Measurements from ENCODE around the gene RCHY1.

Gene RCHY1

GRCh38 chr4:75457365-75457764, 56.8 kb downstream of the RCHY1 start:
- DNase-seq (ENCODE audit: low read depth): no peak
- H3K4me3 ChIP-seq (ENCODE audit: low read depth, low read length): no peak overlapping the region
- TF ChIP-seq MYC (IDR thresholded peaks at IDR 0.05; ENCODE audit: low read depth, low read length) (no peak), POLR2A (IDR thresholded peaks at IDR 0.05; ENCODE audit: extremely low read depth, insufficient read length) (no peak), MAX (IDR thresholded peaks at IDR 0.05; ENCODE audit: low read depth, low read length) (no peak), CTCF (IDR thresholded peaks at IDR 0.05; ENCODE audit: low read depth, low read length) (no peak)

GRCh38 chr4:75434105-75434504, 80.1 kb downstream of the RCHY1 start:
- DNase-seq (ENCODE audit: low read depth): no peak
- no peak overlapping the region for H3K4me3 ChIP-seq (ENCODE audit: low read depth, low read length)
- TF ChIP-seq CTCF (IDR thresholded peaks at IDR 0.05; ENCODE audit: low read depth, low read length) (no peak), MYC (IDR thresholded peaks at IDR 0.05; ENCODE audit: low read depth, low read length) (no peak), POLR2A (IDR thresholded peaks at IDR 0.05; ENCODE audit: extremely low read depth, insufficient read length) (no peak), MAX (IDR thresholded peaks at IDR 0.05; ENCODE audit: low read depth, low read length) (no peak)

- TF ChIP-seq MAX (IDR thresholded peaks at IDR 0.05; ENCODE audit: low read depth, low read length) (no peak), CTCF (IDR thresholded peaks at IDR 0.05; ENCODE audit: low read depth, low read length) (peak; percentile 65)
- DNase-seq (ENCODE audit: low read depth): peak; percentile 47
Measured at GRCh38 chr4:75432683-75433082, 81.5 kb downstream of the RCHY1 start.

GRCh38 chr4:75429208-75429607, 85.0 kb downstream of the RCHY1 start:
- H3K4me3 ChIP-seq (ENCODE audit: low read depth, low read length): no peak overlapping the region
- TF ChIP-seq CTCF (IDR thresholded peaks at IDR 0.05; ENCODE audit: low read depth, low read length) (no peak), MAX (IDR thresholded peaks at IDR 0.05; ENCODE audit: low read depth, low read length) (no peak), POLR2A (IDR thresholded peaks at IDR 0.05; ENCODE audit: extremely low read depth, insufficient read length) (no peak), MYC (IDR thresholded peaks at IDR 0.05; ENCODE audit: low read depth, low read length) (no peak)
- no peak for DNase-seq (ENCODE audit: low read depth)

More at GRCh38 chr4:75432683-75433082, 81.5 kb downstream of the RCHY1 start:
- H3K4me3 ChIP-seq (ENCODE audit: low read depth, low read length): no peak overlapping the region

Measured in NB4 (cell line).